Testis (tissue), 2 donors: Measurements from ENCODE around the gene OR52B6.

Experiments used
- CTCF ChIP-seq, 3 experiments: fragments of 450-650 bp in 2 of 3; fragments of 200-600 bp in 1 of 3; sonication (generic) in 1 of 3; IDR thresholded peaks; one replicate each; pipeline ENCODE4 v1.5.1; 2016 to 2019; ENCODE audit warnings: antibody characterized with exemption in 3 of 3, mild to moderate bottlenecking in 2 of 3, moderate library complexity in 1 of 3
- POLR2A ChIP-seq: fragments of 450-650 bp; IDR thresholded peaks from one replicate; pipeline ENCODE4 v1.6.1; 2017; ENCODE audit warnings: antibody characterized with exemption, mild to moderate bottlenecking, moderate library complexity

DNA sequence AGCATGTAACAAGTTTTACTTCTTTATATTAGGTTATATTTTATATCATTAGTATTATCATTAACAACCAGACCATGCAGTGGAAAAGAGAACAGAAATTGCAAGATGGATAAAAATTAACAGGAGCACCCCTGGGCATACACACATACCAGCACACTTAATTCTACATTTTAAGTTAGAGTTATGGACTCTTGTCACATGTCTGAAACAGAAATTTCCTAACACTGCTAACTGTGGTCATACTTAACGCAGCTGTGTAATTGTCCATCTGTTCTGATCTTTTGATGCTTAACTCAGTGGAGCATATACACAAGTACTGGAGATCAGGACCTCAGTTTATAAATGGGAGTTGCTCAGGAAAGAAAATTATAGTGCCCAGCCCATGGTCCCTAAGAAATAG lies 32.7 kb upstream of the OR52B6 start:
- no peak for TF ChIP-seq CTCF (IDR thresholded peaks at IDR 0.05)
- no peak for TF ChIP-seq POLR2A
